ENCODE measurements around the gene YPEL2. TPM values are rescaled to one million over a fixed set of nuclear protein-coding genes. Genes with fewer than 3 reads are reported as not detected.
"Not testable (repeated sequence)": the region's sequence is repeated elsewhere in the genome, so short reads cannot be mapped to it uniquely, and the experiment has no call there.

The YPEL2 gene
- total RNA-seq, 1 donor from 2014 or later: 3.9 TPM

- intact Hi-C loops (cut with micrococcal nuclease): loop anchor here (5.0 kb wide), 1 partner anchor 65 kb away; no protein-coding TSS in a partner anchor
These were observed 40.8 kb downstream of the YPEL2 start for GRCh38 chr17:59372138-59372751.

- intact Hi-C loops (cut with micrococcal nuclease): loop anchor here (5.0 kb wide), 1 partner anchor 63 kb away; no protein-coding TSS in a partner anchor
These were observed 42.5 kb downstream of the YPEL2 start for GRCh38 chr17:59373882-59374495.

- intact Hi-C loops (cut with micrococcal nuclease): loop anchor here (5.0 kb wide), 1 partner anchor 63 kb away; no protein-coding TSS in a partner anchor
These were observed 43.2 kb downstream of the YPEL2 start for GRCh38 chr17:59374612-59375011.

GRCh38 chr17:59375857-59376256 is 44.4 kb downstream of the YPEL2 start:
- intact Hi-C loops (cut with micrococcal nuclease): no loop called here

GRCh38 chr17:59376506-59376905 is 45.1 kb downstream of the YPEL2 start:
- intact Hi-C loops (cut with micrococcal nuclease): no loop called here

GRCh38 chr17:59377410-59377809 is 46.0 kb downstream of the YPEL2 start:
- intact Hi-C loops (cut with micrococcal nuclease): no loop called here

GRCh38 chr17:59378675-59379074 is 47.2 kb downstream of the YPEL2 start:
- intact Hi-C loops (cut with micrococcal nuclease): no loop called here

GRCh38 chr17:59380474-59380873 is 49.0 kb downstream of the YPEL2 start:
- intact Hi-C loops (cut with micrococcal nuclease): no loop called here

GRCh38 chr17:59381716-59382570 is 50.5 kb downstream of the YPEL2 start:
- intact Hi-C loops (cut with micrococcal nuclease): no loop called here

- intact Hi-C loops (cut with micrococcal nuclease): no loop called here
These were observed 52.4 kb downstream of the YPEL2 start for GRCh38 chr17:59383893-59384292.

- intact Hi-C loops (cut with micrococcal nuclease): no loop called here
These were observed 56.1 kb downstream of the YPEL2 start for GRCh38 chr17:59387351-59388068.

GRCh38 chr17:59388069-59388556 is 56.7 kb downstream of the YPEL2 start:
- intact Hi-C loops (cut with micrococcal nuclease): no loop called here

- intact Hi-C loops (cut with micrococcal nuclease): no loop called here
These were observed 57.6 kb downstream of the YPEL2 start for GRCh38 chr17:59389066-59389465.

GRCh38 chr17:59391021-59391420 is 59.6 kb downstream of the YPEL2 start:
- intact Hi-C loops (cut with micrococcal nuclease): no loop called here

- intact Hi-C loops (cut with micrococcal nuclease): no loop called here
These were observed 61.7 kb downstream of the YPEL2 start for GRCh38 chr17:59392973-59393679.

GRCh38 chr17:59393742-59394410 is 62.4 kb downstream of the YPEL2 start:
- intact Hi-C loops (cut with micrococcal nuclease): not testable (repeated sequence)

- intact Hi-C loops (cut with micrococcal nuclease): no loop called here
These were observed 64.8 kb downstream of the YPEL2 start for GRCh38 chr17:59396134-59396826.

GRCh38 chr17:59397316-59398073 is 66.0 kb downstream of the YPEL2 start:
- intact Hi-C loops (cut with micrococcal nuclease): no loop called here

- intact Hi-C loops (cut with micrococcal nuclease): no loop called here
These were observed 68.5 kb downstream of the YPEL2 start for GRCh38 chr17:59399914-59400313.
